Epithelial cell of proximal tubule (primary cell): ENCODE results near the gene WNT9B. TPM values are rescaled to one million over a fixed set of nuclear protein-coding genes. Genes with fewer than 3 reads are reported as not detected.
"Not testable (repeated sequence)": the region's sequence is repeated elsewhere in the genome, so short reads cannot be mapped to it uniquely, and the experiment has no call there.

Experiments
- DNase-seq: peaks from one replicate; pipeline ENCODE4 v3.0.0-alpha.2; 2011; ENCODE audit warnings: low read depth
- H3K4me3 ChIP-seq: 2 replicates; pipeline ENCODE4 v1.5.1; 2011; ENCODE audit warnings: low read depth, mild to moderate bottlenecking, low read length
- total RNA-seq: library from RNA; depleted of rRNA; stranded (reverse); fragments of >200 nt; gene quantifications from 2 replicates; pipeline ENCODE4 v1.2.3, GENCODE V29; 2015
- TF ChIP-seq, protein P1 (sequence below): conservative IDR thresholded peaks from 2 replicates; pipeline ENCODE4 v1.5.1; 2012; ENCODE audit warnings: low read depth, mild to moderate bottlenecking, low read length

Gene WNT9B
- total RNA-seq, 1 donor from 2014 or later: not detected

DNA sequence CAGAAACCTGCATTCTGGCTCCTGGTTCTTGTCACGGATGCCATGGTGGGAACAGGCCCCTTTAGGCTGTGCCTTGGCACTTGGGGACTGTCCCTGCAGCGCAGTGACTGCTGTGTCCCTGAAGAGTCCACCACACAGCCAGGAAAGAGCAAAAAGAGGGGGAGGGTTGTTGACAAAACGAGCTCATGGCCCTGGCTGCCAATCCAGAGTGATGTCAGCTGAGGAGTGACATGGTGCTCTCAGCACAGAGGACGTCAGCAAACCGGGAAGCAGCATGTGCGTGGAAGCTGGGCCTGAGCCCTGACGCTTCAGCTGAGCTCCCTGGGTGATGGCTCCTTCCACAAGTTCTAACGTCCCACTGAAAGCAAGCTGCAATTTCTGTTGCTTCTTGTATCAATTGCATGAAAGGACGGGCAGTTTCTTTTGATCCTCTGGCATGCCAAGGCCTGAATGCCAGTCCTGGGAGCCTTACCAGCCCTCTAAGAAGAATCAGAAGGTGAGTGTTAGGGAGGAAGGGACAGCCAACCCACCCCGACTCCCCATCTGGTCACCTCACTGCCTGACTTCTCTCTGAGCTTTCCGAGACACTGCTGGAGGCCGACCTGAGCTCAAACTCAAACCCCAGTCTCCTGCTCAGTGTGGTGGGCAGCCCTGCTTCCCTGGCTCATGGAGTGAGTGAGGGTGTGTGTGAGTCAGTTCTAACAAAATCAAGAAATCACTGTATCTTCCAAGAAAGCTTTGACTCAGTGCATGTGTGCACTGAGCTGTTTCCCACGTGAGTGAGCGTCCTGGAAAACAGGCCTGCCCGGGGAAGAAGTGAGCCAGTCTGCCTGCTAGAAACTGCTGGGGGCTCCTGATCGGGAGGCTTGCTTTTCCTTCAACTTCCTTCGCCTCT, 18.2 kb upstream of the WNT9B start:
- DNase-seq: peak; percentile 29
- TF ChIP-seq, protein P1, sequence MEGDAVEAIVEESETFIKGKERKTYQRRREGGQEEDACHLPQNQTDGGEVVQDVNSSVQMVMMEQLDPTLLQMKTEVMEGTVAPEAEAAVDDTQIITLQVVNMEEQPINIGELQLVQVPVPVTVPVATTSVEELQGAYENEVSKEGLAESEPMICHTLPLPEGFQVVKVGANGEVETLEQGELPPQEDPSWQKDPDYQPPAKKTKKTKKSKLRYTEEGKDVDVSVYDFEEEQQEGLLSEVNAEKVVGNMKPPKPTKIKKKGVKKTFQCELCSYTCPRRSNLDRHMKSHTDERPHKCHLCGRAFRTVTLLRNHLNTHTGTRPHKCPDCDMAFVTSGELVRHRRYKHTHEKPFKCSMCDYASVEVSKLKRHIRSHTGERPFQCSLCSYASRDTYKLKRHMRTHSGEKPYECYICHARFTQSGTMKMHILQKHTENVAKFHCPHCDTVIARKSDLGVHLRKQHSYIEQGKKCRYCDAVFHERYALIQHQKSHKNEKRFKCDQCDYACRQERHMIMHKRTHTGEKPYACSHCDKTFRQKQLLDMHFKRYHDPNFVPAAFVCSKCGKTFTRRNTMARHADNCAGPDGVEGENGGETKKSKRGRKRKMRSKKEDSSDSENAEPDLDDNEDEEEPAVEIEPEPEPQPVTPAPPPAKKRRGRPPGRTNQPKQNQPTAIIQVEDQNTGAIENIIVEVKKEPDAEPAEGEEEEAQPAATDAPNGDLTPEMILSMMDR: no peak

DNA sequence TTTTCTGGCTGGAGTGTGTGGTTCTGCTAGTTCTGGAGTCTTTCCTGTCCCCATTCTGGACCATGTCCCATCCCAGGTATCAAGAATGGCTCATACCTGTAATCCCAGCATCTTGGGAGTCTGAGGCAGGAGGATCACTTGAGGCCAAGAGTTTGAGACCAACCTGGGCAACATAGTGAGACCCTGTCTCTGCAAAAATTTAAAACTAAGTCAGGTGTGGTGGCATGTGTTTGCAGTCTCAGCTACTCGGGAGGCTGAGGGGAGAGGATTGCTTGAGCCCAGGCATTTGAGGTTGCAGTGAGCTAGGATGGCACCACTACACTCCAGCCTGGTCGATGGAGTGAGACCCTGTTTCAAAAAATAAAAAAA, 17.6 kb upstream of the WNT9B start:
- H3K4me3 ChIP-seq: no peak overlapping the region
- DNase-seq: no peak
- TF ChIP-seq, protein P1: no peak

More for the DNA sequence above, 18.2 kb upstream of the WNT9B start:
- no peak overlapping the region for H3K4me3 ChIP-seq

DNA sequence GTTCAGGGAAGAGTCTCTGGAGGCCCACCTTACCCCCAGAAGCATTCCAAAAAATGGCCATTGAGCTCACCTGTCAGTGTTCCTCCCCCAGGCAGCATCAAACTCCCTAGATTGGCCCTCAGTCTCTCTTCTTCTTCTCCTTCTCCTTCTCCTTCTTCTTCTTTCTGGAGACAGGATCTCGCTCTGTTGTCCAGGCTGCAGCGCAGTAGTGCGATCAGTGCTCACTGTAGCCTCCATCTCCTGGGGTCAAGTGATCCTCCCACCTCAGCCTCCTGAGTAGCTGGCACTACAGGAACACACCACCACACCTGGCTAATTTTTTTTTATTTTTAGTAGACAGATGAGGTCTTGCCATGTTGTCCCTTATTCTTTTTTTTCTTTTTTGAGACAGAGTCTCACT, 16.5 kb upstream of the WNT9B start:
- no peak for DNase-seq
- H3K4me3 ChIP-seq: no peak overlapping the region
- TF ChIP-seq, protein P1: no peak

DNA sequence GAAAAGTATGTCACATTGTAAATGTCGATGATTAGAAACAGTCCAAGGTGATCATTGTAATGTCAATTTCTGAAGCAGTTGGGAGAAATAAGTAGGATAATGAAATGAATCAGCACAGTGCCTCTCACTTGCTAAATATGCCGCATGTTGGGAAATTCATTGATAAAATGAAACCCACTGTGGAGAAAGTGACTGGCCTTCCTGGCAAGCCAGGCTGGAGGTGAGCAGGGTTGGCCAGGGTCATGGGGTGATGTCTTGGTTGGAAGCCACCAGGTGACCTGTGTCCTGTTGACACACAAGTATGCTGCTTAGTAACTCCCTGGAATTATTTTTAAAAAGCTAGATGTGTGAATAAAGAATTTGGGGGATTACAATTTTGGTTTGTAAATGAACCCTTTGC, 14.9 kb upstream of the WNT9B start:
- TF ChIP-seq, protein P1: no peak
- no peak for DNase-seq

DNA sequence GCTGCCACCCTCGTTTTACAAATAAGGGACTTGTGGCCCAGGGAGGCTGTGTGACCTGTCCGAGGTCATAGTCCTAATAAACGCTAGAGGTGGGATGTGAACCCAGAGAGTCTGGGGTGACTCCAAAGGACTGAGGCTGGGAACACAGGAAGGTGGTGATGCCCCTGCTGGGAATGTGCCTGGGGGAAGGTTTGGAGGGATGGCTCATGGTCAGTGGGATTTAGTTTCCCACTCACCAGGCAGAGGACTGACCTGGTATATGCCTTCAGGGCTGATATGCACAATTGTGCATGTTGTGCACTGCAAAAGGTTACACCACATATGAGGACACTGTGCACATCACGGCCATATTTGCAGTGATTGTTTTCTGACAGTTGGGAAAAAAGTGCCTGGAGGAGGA, 13.9 kb upstream of the WNT9B start:
- no peak overlapping the region for H3K4me3 ChIP-seq
- TF ChIP-seq, protein P1: no peak
- DNase-seq: no peak

More for the DNA sequence above, 14.9 kb upstream of the WNT9B start:
- H3K4me3 ChIP-seq: no peak overlapping the region

DNA sequence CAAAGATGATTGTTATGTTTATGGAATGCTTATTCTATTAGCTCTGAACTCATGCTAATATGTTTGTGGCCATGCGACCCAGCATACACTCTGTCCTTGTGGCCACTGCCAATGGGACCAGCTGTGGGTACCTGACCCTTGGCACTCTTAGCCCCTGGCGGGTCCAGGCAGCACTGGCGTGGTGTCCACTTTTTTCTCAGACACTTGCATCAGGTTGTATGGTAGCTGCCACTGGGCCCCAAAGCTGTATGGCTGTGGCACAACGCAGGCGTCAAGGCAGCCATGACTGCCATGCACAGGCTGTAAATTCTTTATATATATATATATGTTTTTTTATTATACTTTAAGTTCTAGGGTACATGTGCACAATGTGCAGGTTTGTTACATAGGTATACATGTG, 12.2 kb upstream of the WNT9B start:
- DNase-seq: no peak
- TF ChIP-seq, protein P1: no peak
- H3K4me3 ChIP-seq: no peak overlapping the region

DNA sequence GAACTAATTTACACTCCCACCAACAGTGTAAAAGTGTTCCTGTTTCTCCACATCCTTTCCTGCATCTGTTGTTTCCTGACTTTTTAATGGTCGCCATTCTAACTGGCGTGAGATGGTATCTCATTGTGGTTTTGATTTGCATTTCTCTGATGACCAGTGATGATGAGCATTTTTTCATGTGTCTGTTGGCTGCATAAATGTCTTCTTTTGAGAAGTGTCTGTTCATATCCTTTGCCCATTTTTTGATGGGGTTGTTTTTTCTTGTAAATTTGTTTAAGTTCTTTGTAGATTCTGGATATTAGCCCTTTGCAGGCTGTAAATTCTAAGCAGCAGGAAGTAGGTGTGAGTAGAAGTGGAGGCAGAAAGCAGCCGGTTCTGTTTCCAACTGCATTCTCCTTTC, 10.8 kb upstream of the WNT9B start:
- H3K4me3 ChIP-seq, DNase-seq: not testable (repeated sequence)
